OCI-LY1 (cell line): Measurements from ENCODE around the gene ABR.

Experiments
- EZH2 ChIP-seq: fragments of 200-600 bp; sonication (generic), shearing (Covaris generic); IDR thresholded peaks from 2 replicates; pipeline ENCODE4 v1.8.0; 2017; ENCODE audit warnings: borderline replicate concordance, mixed run types, mild to moderate bottlenecking, antibody characterized with exemption, low read length, moderate library complexity, mixed read lengths
- TF ChIP-seq, protein P1 (sequence below): fragments of 200-600 bp; sonication (generic), shearing (Covaris generic); IDR thresholded peaks from 2 replicates; pipeline ENCODE4 v1.5.1; 2017; ENCODE audit warnings: mild to moderate bottlenecking, antibody characterized with exemption, low read length, moderate library complexity, mixed read lengths

DNA sequence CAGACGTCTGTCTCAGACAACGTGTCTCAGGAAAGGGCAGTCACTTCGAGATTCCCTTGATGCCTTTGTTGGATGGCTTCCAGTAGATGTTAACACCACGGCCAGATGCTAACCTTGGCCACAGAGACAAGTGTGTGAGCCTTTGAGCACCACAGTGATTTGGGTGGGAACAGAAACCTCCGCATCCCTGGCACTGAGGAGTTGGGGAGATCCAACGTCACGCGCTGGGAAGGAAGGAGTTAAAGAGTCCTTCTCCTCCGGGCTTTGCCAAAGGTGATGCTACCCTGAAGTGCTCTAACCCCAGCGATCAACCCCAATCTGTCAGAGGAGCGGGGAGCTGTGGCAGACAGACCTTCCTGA lies 3.0 kb upstream of the ABR start:
- TF ChIP-seq EZH2: no peak
- TF ChIP-seq, protein P1, sequence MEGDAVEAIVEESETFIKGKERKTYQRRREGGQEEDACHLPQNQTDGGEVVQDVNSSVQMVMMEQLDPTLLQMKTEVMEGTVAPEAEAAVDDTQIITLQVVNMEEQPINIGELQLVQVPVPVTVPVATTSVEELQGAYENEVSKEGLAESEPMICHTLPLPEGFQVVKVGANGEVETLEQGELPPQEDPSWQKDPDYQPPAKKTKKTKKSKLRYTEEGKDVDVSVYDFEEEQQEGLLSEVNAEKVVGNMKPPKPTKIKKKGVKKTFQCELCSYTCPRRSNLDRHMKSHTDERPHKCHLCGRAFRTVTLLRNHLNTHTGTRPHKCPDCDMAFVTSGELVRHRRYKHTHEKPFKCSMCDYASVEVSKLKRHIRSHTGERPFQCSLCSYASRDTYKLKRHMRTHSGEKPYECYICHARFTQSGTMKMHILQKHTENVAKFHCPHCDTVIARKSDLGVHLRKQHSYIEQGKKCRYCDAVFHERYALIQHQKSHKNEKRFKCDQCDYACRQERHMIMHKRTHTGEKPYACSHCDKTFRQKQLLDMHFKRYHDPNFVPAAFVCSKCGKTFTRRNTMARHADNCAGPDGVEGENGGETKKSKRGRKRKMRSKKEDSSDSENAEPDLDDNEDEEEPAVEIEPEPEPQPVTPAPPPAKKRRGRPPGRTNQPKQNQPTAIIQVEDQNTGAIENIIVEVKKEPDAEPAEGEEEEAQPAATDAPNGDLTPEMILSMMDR: no peak
